SK-N-SH (cell line): ENCODE measurements around the gene MACROD1.

Source experiments
- CTCF ChIP-seq: fragments of 200-600 bp; sonication (generic); IDR thresholded peaks from 2 replicates; pipeline ENCODE4 v1.6.1; 2017; ENCODE audit warnings: antibody characterized with exemption, mild to moderate bottlenecking, moderate library complexity
- EZH2phosphoT487 ChIP-seq: fragments of 200-600 bp; sonication (generic); IDR thresholded peaks from 2 replicates; pipeline ENCODE4 v1.6.1; 2017; ENCODE audit warnings: low read depth, mixed run types, mild to moderate bottlenecking, antibody characterized with exemption, moderate library complexity, borderline replicate concordance
- JUND ChIP-seq: IDR thresholded peaks from 2 replicates; pipeline ENCODE4 v1.4.0; 2012
- MAX ChIP-seq: IDR thresholded peaks from 2 replicates; pipeline ENCODE4 v1.4.0; 2012; ENCODE audit warnings: low read depth
- MXI1 ChIP-seq: IDR thresholded peaks from 2 replicates; pipeline ENCODE4 v1.6.1; 2012; ENCODE audit warnings: mild to moderate bottlenecking, low read depth, low read length, improper control_type of control experiment
- POLR2AphosphoS5 ChIP-seq: IDR thresholded peaks from 2 replicates; pipeline ENCODE4 v1.6.1; 2012; ENCODE audit warnings: low read depth, low read length
- RCOR1 ChIP-seq: fragments of 150-350 bp; IDR thresholded peaks from 2 replicates; pipeline ENCODE4 v1.6.1; 2017; ENCODE audit warnings: antibody characterized with exemption, low read length
- RFX5 ChIP-seq: IDR thresholded peaks from 2 replicates; pipeline ENCODE4 v1.6.1; 2012; ENCODE audit warnings: mild to moderate bottlenecking, improper control_type of control experiment, low read length
- SIN3A ChIP-seq: IDR thresholded peaks from 2 replicates; pipeline ENCODE4 v1.6.1; 2012; ENCODE audit warnings: low read depth, mild to moderate bottlenecking, low read length, moderate library complexity, borderline replicate concordance
- TEAD4 ChIP-seq: IDR thresholded peaks from 2 replicates; pipeline ENCODE4 v1.4.0; 2012; ENCODE audit warnings: mild to moderate bottlenecking, borderline replicate concordance; ENCODE audit not compliant: insufficient read depth

GRCh38 chr11:64067230-64067993 lies 98.5 kb downstream of the MACROD1 start:
- TF ChIP-seq TEAD4 (no peak), MXI1 (no peak), JUND (no peak), CTCF (no peak), RFX5 (no peak), POLR2AphosphoS5 (no peak), EZH2phosphoT487 (no peak), RCOR1 (no peak), MAX (no peak), SIN3A (no peak)
